GM23248 (cell line): ENCODE data around the gene EXTL1. TPM values are rescaled to one million over a fixed set of nuclear protein-coding genes. Genes with fewer than 3 reads are reported as not detected.

Experiments used
- DNase-seq: peaks from one replicate; pipeline ENCODE4 v3.0.0-alpha.2; 2015
- H2AFZ ChIP-seq: fragments of 200-600 bp; sonication (generic); 2 replicates; pipeline ENCODE4 v1.6.1; 2016; ENCODE audit warnings: antibody characterized with exemption
- H3F3A ChIP-seq: fragments of 200-600 bp; sonication (generic); 2 replicates; pipeline ENCODE4 v1.6.1; 2016; ENCODE audit warnings: mild to moderate bottlenecking, antibody characterized with exemption, mixed run types; ENCODE audit not compliant: insufficient read depth
- H3K27ac ChIP-seq: fragments of 200-600 bp; sonication (generic); 2 replicates; pipeline ENCODE4 v1.5.1; 2016; ENCODE audit warnings: mild to moderate bottlenecking
- H3K27me3 ChIP-seq: fragments of 200-600 bp; sonication (generic); replicated peaks from 2 replicates; pipeline ENCODE4 v1.6.1; 2016; ENCODE audit warnings: mild to moderate bottlenecking; ENCODE audit not compliant: insufficient read depth
- H3K36me3 ChIP-seq: fragments of 200-600 bp; sonication (generic); 2 replicates; pipeline ENCODE4 v1.6.1; 2016; ENCODE audit warnings: low read depth, mild to moderate bottlenecking
- H3K4me1 ChIP-seq: fragments of 200-600 bp; sonication (generic); 2 replicates; pipeline ENCODE4 v1.6.1; 2016; ENCODE audit warnings: mild to moderate bottlenecking; ENCODE audit not compliant: insufficient read depth
- H3K4me2 ChIP-seq: fragments of 200-600 bp; sonication (generic); one replicate; pipeline ENCODE4 v1.6.1; 2016; ENCODE audit warnings: mild to moderate bottlenecking; ENCODE audit not compliant: unreplicated experiment
- H3K4me3 ChIP-seq: fragments of 200-600 bp; sonication (generic); 2 replicates; pipeline ENCODE4 v1.5.1; 2016; ENCODE audit warnings: mild to moderate bottlenecking
- H3K79me2 ChIP-seq: fragments of 200-600 bp; sonication (generic); 2 replicates; pipeline ENCODE4 v1.6.1; 2016; ENCODE audit warnings: mild to moderate bottlenecking; ENCODE audit not compliant: insufficient read depth
- H3K9ac ChIP-seq: fragments of 200-600 bp; sonication (generic); 2 replicates; pipeline ENCODE4 v1.6.1; 2016; ENCODE audit warnings: mild to moderate bottlenecking
- H3K9me2 ChIP-seq: fragments of 200-600 bp; sonication (generic); 2 replicates; pipeline ENCODE4 v1.6.1; 2016; ENCODE audit warnings: mixed run types, mild to moderate bottlenecking, moderate library complexity; ENCODE audit not compliant: insufficient read depth
- H3K9me3 ChIP-seq: fragments of 200-600 bp; sonication (generic); one replicate; pipeline ENCODE4 v1.6.1; 2017; ENCODE audit warnings: low read depth
- H4K20me1 ChIP-seq: fragments of 200-600 bp; sonication (generic); 2 replicates; pipeline ENCODE4 v1.6.0; 2016; ENCODE audit not compliant: insufficient read depth
- EZH2 ChIP-seq: fragments of 200-600 bp; sonication (generic); IDR thresholded peaks from 2 replicates; pipeline ENCODE4 v1.6.1; 2018; ENCODE audit warnings: antibody characterized with exemption, mild to moderate bottlenecking; ENCODE audit not compliant: insufficient read depth, poor library complexity, severe bottlenecking
- EZH2phosphoT487 ChIP-seq: fragments of 200-600 bp; sonication (generic); IDR thresholded peaks from 2 replicates; pipeline ENCODE4 v1.6.1; 2018; ENCODE audit warnings: antibody characterized with exemption, moderate library complexity, mild to moderate bottlenecking, low read depth; ENCODE audit not compliant: insufficient read depth
- WGBS, 2 experiments: methylation state at CpG; one replicate each; pipeline ENCODE4 v1.1.6; 2015 to 2017; ENCODE audit warnings: low lambda C conversion rate in 2 of 2, low coverage in 1 of 2; ENCODE audit errors: missing lambda C conversion rate in 2 of 2; 5-methylcytosine and 5-hydroxymethylcytosine counted together
- in situ Hi-C: fragments of 300-500 bp; cut with MboI; formaldehyde crosslinking; loops from 2 replicates; pipeline ENCODE4 v1.15.0; 2020
- polyA plus RNA-seq: library from polyadenylated mRNA; unstranded; fragments of >200 nt; fragmentation: Nextera tagmentation; extraction: Ambion mirVana; gene quantifications from 2 replicates; pipeline ENCODE4 v1.2.1, GENCODE V29; 2016
- total RNA-seq: library from RNA; depleted of rRNA; stranded (reverse); fragments of >200 nt; shearing (Covaris generic); gene quantifications from 2 replicates; pipeline ENCODE4 v1.2.3, GENCODE V29; 2014

Gene EXTL1
- total and polyA plus RNA-seq, 2 experiments from 2014 or later: 5.5 to 5.9 TPM

GRCh38 chr1:26060832-26061574 lies 39.4 kb downstream of the EXTL1 start:
- Histone ChIP-seq H3K79me2 (no peaks in the 10 kb centered on the region), H2AFZ (no peak overlapping the region), H3F3A (no peaks in the 10 kb centered on the region), H3K4me3 (no peak overlapping the region), H3K9me3 (no peaks in the 10 kb centered on the region), H4K20me1 (no peaks in the 10 kb centered on the region), H3K36me3 (no peaks in the 10 kb centered on the region), H3K27ac (no peak overlapping the region), H3K9me2 (no peaks in the 10 kb centered on the region), H3K4me1 (no peaks in the 10 kb centered on the region), H3K27me3 (peaks cover 30% of the 10 kb centered on the region), H3K9ac (no peak overlapping the region), H3K4me2 (no peak overlapping the region)
- TF ChIP-seq EZH2phosphoT487: no peak
- TF ChIP-seq EZH2: no peak
- in situ Hi-C loops: no loop called here
- WGBS, 2 experiments: 39 to 51% methylated on average over 12 of the region's 12 CpGs
- DNase-seq: no peak

- H3K9me3 ChIP-seq: no peaks in the 10 kb centered on the region
- no peaks in the 10 kb centered on the region for H4K20me1 ChIP-seq
- H3K4me1 ChIP-seq: no peaks in the 10 kb centered on the region
- H3K9ac ChIP-seq: no peak overlapping the region
- H3K79me2 ChIP-seq: no peaks in the 10 kb centered on the region
- H2AFZ ChIP-seq: no peak overlapping the region
- WGBS, 2 experiments: 80 to 87% methylated on average over 3 of the region's 3 CpGs
- H3F3A ChIP-seq: no peaks in the 10 kb centered on the region
- H3K4me2 ChIP-seq: no peak overlapping the region
- no peak for DNase-seq
- no peak overlapping the region for H3K27ac ChIP-seq
- H3K4me3 ChIP-seq: no peak overlapping the region
- no peaks in the 10 kb centered on the region for H3K36me3 ChIP-seq
- in situ Hi-C loops: no loop called here
- H3K9me2 ChIP-seq: no peaks in the 10 kb centered on the region
- peaks cover 34% of the 10 kb centered on the region for H3K27me3 ChIP-seq
- TF ChIP-seq EZH2phosphoT487 (no peak), EZH2 (no peak)
Observed at GRCh38 chr1:26064553-26064952, 43.0 kb downstream of the EXTL1 start.

- WGBS, 2 experiments: 66% methylated on average over 15 of the region's 15 CpGs
- Histone ChIP-seq H3K4me1 (no peaks in the 10 kb centered on the region), H3K9ac (no peak overlapping the region), H3K9me2 (no peaks in the 10 kb centered on the region), H3K27me3 (peaks cover 42% of the 10 kb centered on the region), H3K4me2 (no peak overlapping the region), H3K9me3 (no peaks in the 10 kb centered on the region), H3K79me2 (no peaks in the 10 kb centered on the region), H3K36me3 (no peaks in the 10 kb centered on the region), H3F3A (no peaks in the 10 kb centered on the region), H3K4me3 (no peak overlapping the region), H3K27ac (no peak overlapping the region), H2AFZ (no peak overlapping the region), H4K20me1 (no peaks in the 10 kb centered on the region)
- DNase-seq: no peak
- in situ Hi-C loops: no loop called here
- TF ChIP-seq EZH2phosphoT487 (no peak), EZH2 (no peak)
Observed at GRCh38 chr1:26066160-26066559, 44.6 kb downstream of the EXTL1 start.

GRCh38 chr1:26066857-26067256 lies 45.3 kb downstream of the EXTL1 start:
- TF ChIP-seq EZH2phosphoT487 (no peak), EZH2 (no peak)
- 28 to 30% methylated on average over 3 to 4 of the region's 4 CpGs for WGBS, 2 experiments
- H3K36me3 ChIP-seq: no peaks in the 10 kb centered on the region
- no peak for DNase-seq
- no peaks in the 10 kb centered on the region for H3K9me3 ChIP-seq
- no peak overlapping the region for H3K9ac ChIP-seq
- H3K27me3 ChIP-seq: peaks cover 39% of the 10 kb centered on the region
- in situ Hi-C loops: no loop called here
- no peaks in the 10 kb centered on the region for H4K20me1 ChIP-seq
- H3F3A ChIP-seq: no peaks in the 10 kb centered on the region
- no peak overlapping the region for H3K27ac ChIP-seq
- H3K4me3 ChIP-seq: no peak overlapping the region
- no peak overlapping the region for H3K4me2 ChIP-seq
- H3K9me2 ChIP-seq: no peaks in the 10 kb centered on the region
- H3K4me1 ChIP-seq: no peaks in the 10 kb centered on the region
- H2AFZ ChIP-seq: no peak overlapping the region
- no peaks in the 10 kb centered on the region for H3K79me2 ChIP-seq
